Measurements from ENCODE around the gene RBM48.

DNA sequence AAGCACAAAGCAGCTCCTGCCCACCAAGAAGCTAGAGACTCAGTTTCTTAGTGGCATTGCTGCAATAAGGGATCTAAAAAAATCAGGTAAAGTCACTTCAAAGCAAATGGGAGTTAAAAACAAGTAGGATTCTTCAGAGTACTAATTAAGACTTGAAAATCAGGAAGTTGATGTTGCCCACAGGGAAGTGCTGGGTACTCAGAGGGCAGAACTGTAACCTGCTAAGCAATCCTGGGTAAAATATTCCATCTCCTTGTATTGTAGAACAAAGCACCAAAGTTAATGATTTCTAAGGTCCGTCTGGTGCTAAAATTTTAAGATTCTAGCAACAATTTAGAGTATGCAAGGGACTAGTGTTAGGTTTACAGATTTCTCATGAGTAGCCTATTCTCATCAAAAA is 8.6 kb upstream of the RBM48 start:
- TF ChIP-seq, protein P1, sequence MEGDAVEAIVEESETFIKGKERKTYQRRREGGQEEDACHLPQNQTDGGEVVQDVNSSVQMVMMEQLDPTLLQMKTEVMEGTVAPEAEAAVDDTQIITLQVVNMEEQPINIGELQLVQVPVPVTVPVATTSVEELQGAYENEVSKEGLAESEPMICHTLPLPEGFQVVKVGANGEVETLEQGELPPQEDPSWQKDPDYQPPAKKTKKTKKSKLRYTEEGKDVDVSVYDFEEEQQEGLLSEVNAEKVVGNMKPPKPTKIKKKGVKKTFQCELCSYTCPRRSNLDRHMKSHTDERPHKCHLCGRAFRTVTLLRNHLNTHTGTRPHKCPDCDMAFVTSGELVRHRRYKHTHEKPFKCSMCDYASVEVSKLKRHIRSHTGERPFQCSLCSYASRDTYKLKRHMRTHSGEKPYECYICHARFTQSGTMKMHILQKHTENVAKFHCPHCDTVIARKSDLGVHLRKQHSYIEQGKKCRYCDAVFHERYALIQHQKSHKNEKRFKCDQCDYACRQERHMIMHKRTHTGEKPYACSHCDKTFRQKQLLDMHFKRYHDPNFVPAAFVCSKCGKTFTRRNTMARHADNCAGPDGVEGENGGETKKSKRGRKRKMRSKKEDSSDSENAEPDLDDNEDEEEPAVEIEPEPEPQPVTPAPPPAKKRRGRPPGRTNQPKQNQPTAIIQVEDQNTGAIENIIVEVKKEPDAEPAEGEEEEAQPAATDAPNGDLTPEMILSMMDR (IDR thresholded peaks at IDR 0.05): no peak
- no peak for TF ChIP-seq ZFX (IDR thresholded peaks at IDR 0.05; ENCODE audit: borderline replicate concordance)

Data from 22Rv1 (cell line).